Thyroid gland (tissue), 4 donors: Measurements from ENCODE around the gene DDR1.

ENCODE experiments used
- CTCF ChIP-seq, 6 experiments: fragments of 200-600 bp in 3 of 6; fragments of 450-650 bp in 3 of 6; sonication (generic) in 3 of 6; IDR thresholded peaks; one replicate each; pipeline ENCODE4 v1.5.1; 2016 to 2019; ENCODE audit warnings: antibody characterized with exemption in 6 of 6, mild to moderate bottlenecking in 2 of 6, inconsistent platforms in 1 of 6, moderate library complexity in 1 of 6
- POLR2A ChIP-seq, 2 donors: fragments of 450-650 bp; IDR thresholded peaks; one replicate each; pipeline ENCODE4 v1.6.1; 2017; ENCODE audit warnings: antibody characterized with exemption in 2 of 2, mild to moderate bottlenecking in 2 of 2, moderate library complexity in 1 of 2

- TF ChIP-seq CTCF (IDR thresholded peaks at IDR 0.05) (no peak), POLR2A (IDR thresholded peaks at IDR 0.05) (no peak)
These were observed 10.1 kb downstream of the DDR1 start for GRCh38 chr6:30894381-30894780.
